ENCODE data around the gene SHANK2. TPM values are rescaled to one million over a fixed set of nuclear protein-coding genes. Genes with fewer than 3 reads are reported as not detected.

SHANK2 gene
- total RNA-seq, 1 experiment from 2014 or later: 0.86 TPM

DNA sequence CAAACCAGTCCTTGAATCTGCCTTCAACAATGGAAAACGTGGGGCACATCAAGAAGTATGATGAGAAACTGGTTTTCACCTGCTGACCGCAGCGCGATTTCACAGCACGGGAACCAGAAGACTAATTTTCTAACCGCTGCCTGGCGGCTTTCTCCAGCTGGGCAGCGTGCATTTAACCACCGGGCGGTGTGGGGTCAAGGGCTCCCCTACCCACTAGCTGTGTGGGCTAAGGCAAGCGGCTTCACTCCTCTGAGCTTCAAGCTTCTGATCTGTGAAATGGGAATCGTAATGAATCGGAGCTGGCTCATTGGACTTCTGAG is 4.2 kb downstream of the SHANK2 start:
- H3K27ac Mint-ChIP-seq (ENCODE audit: low read depth, unreplicated experiment): no peak overlapping the region
- H3K36me3 Mint-ChIP-seq (ENCODE audit: insufficient read depth, unreplicated experiment): no peaks in the 10 kb centered on the region
- intact Hi-C loops (cut with micrococcal nuclease): no loop called here
- POLR2A ChIA-PET: no interaction called here
- TF ChIP-seq, protein P1, sequence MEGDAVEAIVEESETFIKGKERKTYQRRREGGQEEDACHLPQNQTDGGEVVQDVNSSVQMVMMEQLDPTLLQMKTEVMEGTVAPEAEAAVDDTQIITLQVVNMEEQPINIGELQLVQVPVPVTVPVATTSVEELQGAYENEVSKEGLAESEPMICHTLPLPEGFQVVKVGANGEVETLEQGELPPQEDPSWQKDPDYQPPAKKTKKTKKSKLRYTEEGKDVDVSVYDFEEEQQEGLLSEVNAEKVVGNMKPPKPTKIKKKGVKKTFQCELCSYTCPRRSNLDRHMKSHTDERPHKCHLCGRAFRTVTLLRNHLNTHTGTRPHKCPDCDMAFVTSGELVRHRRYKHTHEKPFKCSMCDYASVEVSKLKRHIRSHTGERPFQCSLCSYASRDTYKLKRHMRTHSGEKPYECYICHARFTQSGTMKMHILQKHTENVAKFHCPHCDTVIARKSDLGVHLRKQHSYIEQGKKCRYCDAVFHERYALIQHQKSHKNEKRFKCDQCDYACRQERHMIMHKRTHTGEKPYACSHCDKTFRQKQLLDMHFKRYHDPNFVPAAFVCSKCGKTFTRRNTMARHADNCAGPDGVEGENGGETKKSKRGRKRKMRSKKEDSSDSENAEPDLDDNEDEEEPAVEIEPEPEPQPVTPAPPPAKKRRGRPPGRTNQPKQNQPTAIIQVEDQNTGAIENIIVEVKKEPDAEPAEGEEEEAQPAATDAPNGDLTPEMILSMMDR (IDR thresholded peaks at IDR 0.05; ENCODE audit: unreplicated experiment): no peak
- peaks cover 1% of the 10 kb centered on the region for H3K27me3 Mint-ChIP-seq (ENCODE audit: insufficient read depth, unreplicated experiment)
- H3K4me1 Mint-ChIP-seq (ENCODE audit: insufficient read depth, unreplicated experiment): no peaks in the 10 kb centered on the region
- CTCF ChIA-PET: no interaction called here
- no peak overlapping the region for H3K4me3 Mint-ChIP-seq (ENCODE audit: unreplicated experiment)
- no TSS peak for BruUV-seq (replicated peaks)
- no peaks in the 10 kb centered on the region for H3K9me3 Mint-ChIP-seq (ENCODE audit: unreplicated experiment)
- DNase-seq (ENCODE audit: unreplicated experiment): no peak

DNA sequence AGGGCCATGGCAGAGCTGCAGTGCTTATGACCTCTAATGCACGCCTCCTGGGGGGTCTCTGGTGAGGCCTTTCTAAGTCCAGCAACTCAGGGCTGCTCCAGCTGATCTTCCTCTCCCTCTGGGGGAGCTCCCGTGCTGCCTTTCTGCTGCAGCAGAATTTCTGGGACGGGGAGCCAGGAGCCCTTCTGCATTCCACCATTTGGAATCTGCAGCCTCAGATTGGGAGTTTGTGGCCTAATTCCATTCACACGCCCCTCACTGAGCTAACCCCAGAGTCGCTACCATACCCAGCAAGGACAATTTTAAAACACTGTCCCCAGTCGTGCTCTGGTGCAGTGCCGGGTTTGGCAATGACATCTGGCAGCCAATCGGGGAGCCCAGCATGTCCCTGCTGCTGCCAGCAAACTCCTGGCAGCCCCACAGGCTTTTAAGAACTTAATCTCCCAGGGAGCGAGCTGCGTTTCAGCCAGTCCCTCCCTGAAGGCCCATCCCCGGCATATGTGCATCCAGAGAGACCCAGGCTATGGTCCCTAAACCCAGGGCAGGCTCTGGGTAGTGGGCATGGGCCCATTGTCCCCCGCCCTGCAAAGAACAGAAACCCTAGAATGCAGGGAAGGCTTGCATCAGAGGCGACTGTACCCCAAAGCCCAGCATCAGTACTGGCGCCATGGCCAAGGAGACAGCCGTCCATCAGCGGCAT is 4.7 kb downstream of the SHANK2 start:
- TF ChIP-seq, protein P1 (IDR thresholded peaks at IDR 0.05; ENCODE audit: unreplicated experiment): no peak
- BruUV-seq (replicated peaks): no TSS peak
- Mint-ChIP-seq H3K4me3 (ENCODE audit: unreplicated experiment) (no peak overlapping the region), H3K27ac (ENCODE audit: low read depth, unreplicated experiment) (no peak overlapping the region), H3K27me3 (ENCODE audit: insufficient read depth, unreplicated experiment) (no peaks in the 10 kb centered on the region), H3K9me3 (ENCODE audit: unreplicated experiment) (no peaks in the 10 kb centered on the region), H3K4me1 (ENCODE audit: insufficient read depth, unreplicated experiment) (no peaks in the 10 kb centered on the region), H3K36me3 (ENCODE audit: insufficient read depth, unreplicated experiment) (no peaks in the 10 kb centered on the region)
- ChIA-PET POLR2A (interaction anchor here (0.7 kb wide), 1 partner anchor 90 kb away, joined by 3 read pairs; no protein-coding TSS in a partner anchor), CTCF (interaction anchor here (0.7 kb wide), 1 partner anchor 126 kb away, joined by 3 read pairs; no protein-coding TSS in a partner anchor)
- DNase-seq (ENCODE audit: unreplicated experiment): no peak
- intact Hi-C loops (cut with micrococcal nuclease): no loop called here

DNA sequence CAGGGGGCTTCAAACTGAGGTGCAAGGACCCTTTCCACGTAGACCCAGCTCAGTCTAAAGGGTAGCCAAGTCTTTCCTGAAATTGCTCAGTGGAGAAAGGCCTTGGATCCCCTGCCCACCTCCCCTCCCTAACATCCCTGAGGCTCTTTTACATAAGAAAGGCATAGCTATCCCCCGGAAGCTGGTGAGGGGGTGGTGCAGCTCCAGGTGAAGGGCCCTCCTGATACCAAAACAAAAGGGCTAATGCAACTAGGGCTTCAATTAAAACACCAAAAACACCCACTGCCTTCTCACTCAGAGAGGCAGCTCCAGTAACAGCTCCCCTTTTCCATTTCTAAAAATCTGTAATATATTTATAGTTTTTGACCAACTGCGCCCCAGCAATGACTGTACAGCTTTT is 5.8 kb downstream of the SHANK2 start:
- intact Hi-C loops (cut with micrococcal nuclease): no loop called here
- no peak for DNase-seq (ENCODE audit: unreplicated experiment)
- H3K27ac Mint-ChIP-seq (ENCODE audit: low read depth, unreplicated experiment): no peak overlapping the region
- H3K36me3 Mint-ChIP-seq (ENCODE audit: insufficient read depth, unreplicated experiment): no peaks in the 10 kb centered on the region
- BruUV-seq (replicated peaks): no TSS peak
- TF ChIP-seq, protein P1 (IDR thresholded peaks at IDR 0.05; ENCODE audit: unreplicated experiment): no peak
- ChIA-PET CTCF (no interaction called here), POLR2A (interaction anchor here (0.7 to 0.8 kb wide), 2 partner anchors 9 to 89 kb away, joined by 3 to 4 read pairs; no protein-coding TSS in a partner anchor)
- H3K4me3 Mint-ChIP-seq (ENCODE audit: unreplicated experiment): no peak overlapping the region
- H3K9me3 Mint-ChIP-seq (ENCODE audit: unreplicated experiment): no peaks in the 10 kb centered on the region
- H3K4me1 Mint-ChIP-seq (ENCODE audit: insufficient read depth, unreplicated experiment): no peaks in the 10 kb centered on the region
- H3K27me3 Mint-ChIP-seq (ENCODE audit: insufficient read depth, unreplicated experiment): no peaks in the 10 kb centered on the region

DNA sequence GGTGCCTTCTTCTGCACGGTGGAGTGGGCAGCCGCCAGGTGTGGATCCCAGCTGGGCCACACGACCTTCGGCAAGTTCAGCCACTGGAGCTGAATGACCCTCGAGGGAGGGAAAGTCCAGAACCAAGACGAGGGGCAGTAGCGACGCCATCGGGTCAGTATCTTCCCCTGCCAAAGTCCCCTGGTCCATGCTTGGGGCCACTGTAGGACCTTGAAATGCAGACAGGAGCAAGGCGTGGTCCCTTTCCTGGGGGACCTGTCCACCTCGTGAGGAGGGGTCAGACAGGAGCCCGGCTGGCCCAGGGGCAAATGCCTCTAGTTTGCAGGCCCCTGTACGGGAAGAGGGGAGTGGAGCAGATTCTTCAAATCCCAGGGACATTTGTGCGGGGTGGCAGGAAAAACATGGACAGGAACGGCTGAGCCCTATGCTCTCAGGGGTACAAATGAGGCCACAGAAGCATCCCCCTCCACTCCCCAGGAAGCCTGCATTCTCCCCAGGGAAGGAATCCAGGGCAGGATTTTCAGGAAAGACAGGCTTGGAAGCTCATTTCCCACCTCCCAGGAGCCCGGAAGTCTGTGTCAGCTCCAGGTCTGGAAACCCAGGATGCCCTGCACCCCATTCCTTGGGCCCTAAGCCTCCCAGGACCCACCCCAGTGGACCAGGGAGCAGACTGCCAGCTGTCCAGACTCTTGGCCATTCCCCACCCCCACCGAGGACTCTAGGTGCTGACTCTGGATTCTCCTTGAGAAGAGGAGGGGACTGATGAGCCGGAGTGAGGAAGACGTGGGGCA is 6.6 kb downstream of the SHANK2 start:
- no peak for DNase-seq (ENCODE audit: unreplicated experiment)
- Mint-ChIP-seq H3K9me3 (ENCODE audit: unreplicated experiment) (no peaks in the 10 kb centered on the region), H3K36me3 (ENCODE audit: insufficient read depth, unreplicated experiment) (no peaks in the 10 kb centered on the region), H3K4me3 (ENCODE audit: unreplicated experiment) (no peak overlapping the region), H3K27ac (ENCODE audit: low read depth, unreplicated experiment) (no peak overlapping the region), H3K4me1 (ENCODE audit: insufficient read depth, unreplicated experiment) (peaks cover 7% of the 10 kb centered on the region), H3K27me3 (ENCODE audit: insufficient read depth, unreplicated experiment) (no peaks in the 10 kb centered on the region)
- TF ChIP-seq, protein P1 (IDR thresholded peaks at IDR 0.05; ENCODE audit: unreplicated experiment): no peak
- CTCF ChIA-PET: interaction anchor here (0.7 kb wide), 1 partner anchor 178 kb away, joined by 4 read pairs; no protein-coding TSS in a partner anchor
- intact Hi-C loops (cut with micrococcal nuclease): no loop called here
- BruUV-seq (replicated peaks): no TSS peak
- POLR2A ChIA-PET: no interaction called here
